ENCODE data around the gene RPLP2.

GRCh38 chr11:836700-837099 is 26.9 kb downstream of the RPLP2 start:
- no peak for TF ChIP-seq CTCF (IDR thresholded peaks at IDR 0.05; ENCODE audit: low read depth, low read length, poor library complexity, severe bottlenecking)
- TF ChIP-seq EZH2phosphoT487 (IDR thresholded peaks at IDR 0.05; ENCODE audit: borderline replicate concordance, low read length) = no peak

Data from DOHH2 (cell line).